Measurements from ENCODE around the gene GRM4.

DNA sequence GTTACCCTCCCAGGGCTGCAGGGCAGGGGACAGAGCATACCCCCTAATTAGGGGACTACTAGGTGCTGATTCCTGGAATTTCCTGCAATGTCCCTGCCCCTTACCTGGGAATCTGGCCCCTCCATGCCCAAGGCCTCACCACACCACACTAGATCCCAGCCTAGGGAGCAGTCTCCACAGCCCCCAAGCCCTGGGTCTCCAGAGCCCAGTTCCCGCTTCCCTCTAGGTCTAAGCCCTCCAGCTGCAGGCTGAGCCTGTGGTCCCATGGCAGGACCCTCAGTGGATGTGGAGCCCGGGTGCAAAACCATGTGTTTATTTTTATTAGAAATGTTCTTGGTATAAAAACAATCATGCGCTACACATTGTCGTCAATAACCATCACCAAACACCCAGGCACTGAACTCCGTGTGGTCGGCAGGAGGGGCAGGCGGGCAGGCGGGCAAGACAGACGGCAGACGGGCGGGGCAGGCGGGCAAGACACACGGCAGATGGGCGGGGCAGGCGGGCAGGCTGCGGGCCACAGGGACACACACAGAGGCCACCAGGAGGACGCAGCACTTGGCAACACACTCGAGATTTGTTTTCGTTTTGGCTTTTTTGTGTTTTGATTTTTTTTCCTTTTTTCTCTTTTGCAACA, 124.2 kb downstream of the GRM4 start:
- TF ChIP-seq POLR2A (IDR thresholded peaks at IDR 0.05) = no peak
- TF ChIP-seq, protein P1, sequence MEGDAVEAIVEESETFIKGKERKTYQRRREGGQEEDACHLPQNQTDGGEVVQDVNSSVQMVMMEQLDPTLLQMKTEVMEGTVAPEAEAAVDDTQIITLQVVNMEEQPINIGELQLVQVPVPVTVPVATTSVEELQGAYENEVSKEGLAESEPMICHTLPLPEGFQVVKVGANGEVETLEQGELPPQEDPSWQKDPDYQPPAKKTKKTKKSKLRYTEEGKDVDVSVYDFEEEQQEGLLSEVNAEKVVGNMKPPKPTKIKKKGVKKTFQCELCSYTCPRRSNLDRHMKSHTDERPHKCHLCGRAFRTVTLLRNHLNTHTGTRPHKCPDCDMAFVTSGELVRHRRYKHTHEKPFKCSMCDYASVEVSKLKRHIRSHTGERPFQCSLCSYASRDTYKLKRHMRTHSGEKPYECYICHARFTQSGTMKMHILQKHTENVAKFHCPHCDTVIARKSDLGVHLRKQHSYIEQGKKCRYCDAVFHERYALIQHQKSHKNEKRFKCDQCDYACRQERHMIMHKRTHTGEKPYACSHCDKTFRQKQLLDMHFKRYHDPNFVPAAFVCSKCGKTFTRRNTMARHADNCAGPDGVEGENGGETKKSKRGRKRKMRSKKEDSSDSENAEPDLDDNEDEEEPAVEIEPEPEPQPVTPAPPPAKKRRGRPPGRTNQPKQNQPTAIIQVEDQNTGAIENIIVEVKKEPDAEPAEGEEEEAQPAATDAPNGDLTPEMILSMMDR (IDR thresholded peaks at IDR 0.05) = no peak

All from right lobe of liver (tissue), 4 donors.